ENCODE data around the gene MS4A13. TPM values are rescaled to one million over a fixed set of nuclear protein-coding genes. Genes with fewer than 3 reads are reported as not detected.

The MS4A13 gene
- total RNA-seq, 3 donors from 2014 or later: not detected

DNA sequence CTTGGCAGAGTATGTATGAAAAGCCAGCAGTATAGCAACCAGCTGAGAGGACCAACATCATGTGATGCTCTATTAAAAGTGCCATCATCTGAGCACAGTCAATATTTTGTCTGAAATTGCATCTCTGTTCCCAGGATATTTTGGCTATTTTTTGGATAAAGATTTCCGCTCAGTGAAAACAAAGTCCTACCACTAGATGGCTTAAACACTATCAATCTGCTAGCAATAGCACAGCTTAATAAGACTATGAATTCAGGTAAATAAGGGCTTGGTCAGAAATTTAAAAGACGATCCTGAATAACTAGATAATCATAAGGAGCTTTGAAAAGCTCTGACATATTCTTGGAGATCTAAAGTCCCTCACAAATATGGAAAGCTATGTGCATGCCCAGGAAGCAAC is 74.4 kb downstream of the MS4A13 start:
- ATAC-seq: no peak
- Mint-ChIP-seq H3K27me3 (ENCODE audit: low read depth) (no peaks in the 10 kb centered on the region), H3K36me3 (ENCODE audit: insufficient read depth) (peaks cover 1% of the 10 kb centered on the region), H3K9me3 (peaks cover 16% of the 10 kb centered on the region), H3K4me1 (ENCODE audit: low read depth) (no peaks in the 10 kb centered on the region), H3K4me3 (no peak overlapping the region)
- DNase-seq: no peak

Other genes with a start within 250 kb of the MS4A13 start
- gene MS4A4A, start 234.7 kb upstream of the MS4A13 start, total RNA-seq: not detected
- not detected for gene MS4A6E, start 188.1 kb upstream of the MS4A13 start, total RNA-seq
- under 1 TPM in 2 of 3 donors, not detected in 1; 0.14 to 0.45 TPM for gene MS4A7, start 136.9 kb upstream of the MS4A13 start, total RNA-seq
- not detected for gene MS4A14, start 118.9 kb upstream of the MS4A13 start, total RNA-seq
- gene MS4A5, start 85.8 kb upstream of the MS4A13 start, total RNA-seq: not detected
- 1 to 10 TPM in 2 of 3 donors, under 1 TPM in 1; 0.94 to 5.5 (median 1.4) TPM for gene MS4A1, start 59.5 kb upstream of the MS4A13 start, total RNA-seq
- not detected for gene MS4A12, start 22.6 kb upstream of the MS4A13 start, total RNA-seq
- not detected for gene MS4A8, start 184.2 kb downstream of the MS4A13 start, total RNA-seq
- gene MS4A18, start 209.3 kb downstream of the MS4A13 start, total RNA-seq: not detected
- gene MS4A15, start 241.5 kb downstream of the MS4A13 start, total RNA-seq: not detected